Tibial nerve (tissue), 4 donors: ENCODE data around the gene IL1RN.

Experiments
- CTCF ChIP-seq, 5 experiments: fragments of 200-600 bp in 3 of 5; fragments of 450-650 bp in 2 of 5; sonication (generic) in 3 of 5; IDR thresholded peaks; one replicate each; pipeline ENCODE4 v1.5.1; 2016 to 2019; ENCODE audit warnings: antibody characterized with exemption in 5 of 5, mild to moderate bottlenecking in 3 of 5, moderate library complexity in 2 of 5
- EP300 ChIP-seq, 2 donors: sonication (generic); formaldehyde crosslinking; IDR thresholded peaks; one replicate each; pipeline ENCODE4 v1.6.1; 2017; ENCODE audit warnings: antibody characterized with exemption in 2 of 2, mild to moderate bottlenecking in 1 of 2

- TF ChIP-seq CTCF (IDR thresholded peaks at IDR 0.05) (no peak), EP300 (IDR thresholded peaks at IDR 0.05) (no peak)
These were observed 11.1 kb upstream of the IL1RN start for GRCh38 chr2:113116100-113116958.
